Measurements from ENCODE around the gene WDFY4.

Gene WDFY4

GRCh38 chr10:49007129-49007528 is 322.5 kb downstream of the WDFY4 start:
- no peak for DNase-seq

GRCh38 chr10:49008091-49008490 is 323.4 kb downstream of the WDFY4 start:
- DNase-seq: no peak

- DNase-seq: no peak
These were observed 324.0 kb downstream of the WDFY4 start for GRCh38 chr10:49008505-49009198.

- DNase-seq: no peak
These were observed 324.7 kb downstream of the WDFY4 start for GRCh38 chr10:49009199-49009979.

GRCh38 chr10:49010295-49010694 is 325.6 kb downstream of the WDFY4 start:
- DNase-seq: no peak

- no peak for DNase-seq
These were observed 326.2 kb downstream of the WDFY4 start for GRCh38 chr10:49010865-49011264.

- DNase-seq: no peak
These were observed 327.1 kb downstream of the WDFY4 start for GRCh38 chr10:49011756-49012155.

GRCh38 chr10:49012603-49013002 is 327.9 kb downstream of the WDFY4 start:
- no peak for DNase-seq

- DNase-seq: no peak
These were observed 331.0 kb downstream of the WDFY4 start for GRCh38 chr10:49015700-49016099.

GRCh38 chr10:49021685-49022084 is 337.0 kb downstream of the WDFY4 start:
- no peak for DNase-seq

GRCh38 chr10:49023071-49023470 is 338.4 kb downstream of the WDFY4 start:
- DNase-seq: no peak

GRCh38 chr10:49023752-49024151 is 339.1 kb downstream of the WDFY4 start:
- no peak for DNase-seq

- DNase-seq: no peak
These were observed 339.8 kb downstream of the WDFY4 start for GRCh38 chr10:49024484-49024883.

GRCh38 chr10:49025347-49025983 is 340.8 kb downstream of the WDFY4 start:
- DNase-seq: no peak

GRCh38 chr10:49028639-49029038 is 344.0 kb downstream of the WDFY4 start:
- DNase-seq: no peak

- DNase-seq: no peak
These were observed 345.0 kb downstream of the WDFY4 start for GRCh38 chr10:49029666-49030065.

Data from stimulated activated CD4-positive, alpha-beta T cell treated with anti-CD3 and anti-CD28 coated beads, Interleukin-1b, Interleukin-23, amount 100 ng/mL, for 48 hours (primary cell).